ENCODE measurements around the gene TCAP. TPM values are rescaled to one million over a fixed set of nuclear protein-coding genes. Genes with fewer than 3 reads are reported as not detected.

The TCAP gene
- total and polyA plus RNA-seq, 12 donors: 2,452 to 6,290 (median 4,242) TPM

- peaks cover 0 to 99% (median 23%) of the 10 kb centered on the region in 9 donors for H3K36me3 ChIP-seq
- ATAC-seq (peak in 2 of 8 donors; percentile 9 to 15), DNase-seq (no peak)
- 91 to 92% methylated on average over 18 of the region's 18 CpGs for WGBS, 2 donors
- H3K27me3 ChIP-seq: no peaks in the 10 kb centered on the region
- peaks cover 0 to 19% (median 14%) of the 10 kb centered on the region in 9 donors for H3K4me1 ChIP-seq
- no peaks in the 10 kb centered on the region for H3K9me3 ChIP-seq
- peak overlapping the region in 7 of 10 donors; percentile 36 to 66 (median 56) for H3K27ac ChIP-seq
- intact Hi-C loops (cut with DNase I): no loop called here
- TF ChIP-seq, protein P1, sequence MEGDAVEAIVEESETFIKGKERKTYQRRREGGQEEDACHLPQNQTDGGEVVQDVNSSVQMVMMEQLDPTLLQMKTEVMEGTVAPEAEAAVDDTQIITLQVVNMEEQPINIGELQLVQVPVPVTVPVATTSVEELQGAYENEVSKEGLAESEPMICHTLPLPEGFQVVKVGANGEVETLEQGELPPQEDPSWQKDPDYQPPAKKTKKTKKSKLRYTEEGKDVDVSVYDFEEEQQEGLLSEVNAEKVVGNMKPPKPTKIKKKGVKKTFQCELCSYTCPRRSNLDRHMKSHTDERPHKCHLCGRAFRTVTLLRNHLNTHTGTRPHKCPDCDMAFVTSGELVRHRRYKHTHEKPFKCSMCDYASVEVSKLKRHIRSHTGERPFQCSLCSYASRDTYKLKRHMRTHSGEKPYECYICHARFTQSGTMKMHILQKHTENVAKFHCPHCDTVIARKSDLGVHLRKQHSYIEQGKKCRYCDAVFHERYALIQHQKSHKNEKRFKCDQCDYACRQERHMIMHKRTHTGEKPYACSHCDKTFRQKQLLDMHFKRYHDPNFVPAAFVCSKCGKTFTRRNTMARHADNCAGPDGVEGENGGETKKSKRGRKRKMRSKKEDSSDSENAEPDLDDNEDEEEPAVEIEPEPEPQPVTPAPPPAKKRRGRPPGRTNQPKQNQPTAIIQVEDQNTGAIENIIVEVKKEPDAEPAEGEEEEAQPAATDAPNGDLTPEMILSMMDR (IDR thresholded peaks at IDR 0.05): no peak
- H3K4me3 ChIP-seq: no peak overlapping the region
These were observed 50.4 kb downstream of the TCAP start for GRCh38 chr17:39715375-39716072.

Other genes starting within 250 kb of the TCAP start
- gene MED1, start 214.1 kb upstream of the TCAP start, total RNA-seq: 10 to 100 TPM; 21.8 to 27.3 (median 25.8) TPM
- gene MED1, start 214.1 kb upstream of the TCAP start, polyA plus RNA-seq: 1 to 10 TPM; 5.8 to 7.2 TPM
- gene CDK12, start 203.9 kb upstream of the TCAP start, total RNA-seq: 10 to 100 TPM; 20.0 to 29.3 (median 24.3) TPM
- 1 to 10 TPM; 5.0 to 9.6 TPM for gene CDK12, start 203.9 kb upstream of the TCAP start, polyA plus RNA-seq
- gene NEUROD2, start 57.4 kb upstream of the TCAP start, total RNA-seq: not detected
- not detected for gene NEUROD2, start 57.4 kb upstream of the TCAP start, polyA plus RNA-seq
- gene PPP1R1B, start 38.4 kb upstream of the TCAP start, total RNA-seq: 1 to 10 TPM in 2 of 10 donors, under 1 TPM in 7, not detected in 1; 0.28 to 1.1 (median 0.63) TPM
- gene PPP1R1B, start 38.4 kb upstream of the TCAP start, polyA plus RNA-seq: 1 to 10 TPM in 1 of 2 donors, under 1 TPM in 1; 0.80 to 2.1 TPM
- gene STARD3, start 28.2 kb upstream of the TCAP start, total RNA-seq: 10 to 100 TPM; 14.2 to 25.3 (median 19.6) TPM
- gene STARD3, start 28.2 kb upstream of the TCAP start, polyA plus RNA-seq: 10 to 100 TPM; 39.2 to 46.1 TPM
- gene PNMT, start 3.1 kb downstream of the TCAP start, total RNA-seq: 10 to 100 TPM in 1 of 10 donors, 1 to 10 TPM in 9; 2.7 to 12.8 (median 3.9) TPM
- 10 to 100 TPM; 16.8 to 30.0 TPM for gene PNMT, start 3.1 kb downstream of the TCAP start, polyA plus RNA-seq
- 10 to 100 TPM in 9 of 10 donors, 1 to 10 TPM in 1; 9.2 to 18.2 (median 13.8) TPM for gene PGAP3, start 22.7 kb downstream of the TCAP start, total RNA-seq
- 10 to 100 TPM; 12.5 to 16.8 TPM for gene PGAP3, start 22.7 kb downstream of the TCAP start, polyA plus RNA-seq
- gene ERBB2, start 34.7 kb downstream of the TCAP start, total RNA-seq: 10 to 100 TPM; 53.9 to 89.1 (median 68.1) TPM
- 10 to 100 TPM; 40.3 to 41.2 TPM for gene ERBB2, start 34.7 kb downstream of the TCAP start, polyA plus RNA-seq
- gene MIEN1, start 65.2 kb downstream of the TCAP start, total RNA-seq: 10 to 100 TPM; 27.7 to 68.4 (median 39.1) TPM
- 100 to 1,000 TPM; 104 to 190 TPM for gene MIEN1, start 65.2 kb downstream of the TCAP start, polyA plus RNA-seq
- gene GRB7, start 72.6 kb downstream of the TCAP start, total RNA-seq: 1 to 10 TPM in 5 of 10 donors, under 1 TPM in 5; 0.44 to 4.7 (median 1.0) TPM
- gene GRB7, start 72.6 kb downstream of the TCAP start, polyA plus RNA-seq: 1 to 10 TPM; 1.1 to 2.9 TPM
- gene IKZF3, start 199.0 kb downstream of the TCAP start, total RNA-seq: 1 to 10 TPM in 1 of 10 donors, under 1 TPM in 9; 0.11 to 5.0 (median 0.31) TPM
- under 1 TPM; 0.06 to 0.22 TPM for gene IKZF3, start 199.0 kb downstream of the TCAP start, polyA plus RNA-seq
- not detected for gene ZPBP2, start 202.9 kb downstream of the TCAP start, total RNA-seq
- not detected for gene ZPBP2, start 202.9 kb downstream of the TCAP start, polyA plus RNA-seq